Activated CD8-positive, alpha-beta memory T cell treated with anti-CD3 and anti-CD28 coated beads for 4 hours (primary cell): ENCODE data around the gene MATN4.

Experiments
- DNase-seq, 2 donors: peaks; one replicate each; pipeline ENCODE4 v3.0.0-alpha.2; 2020; ENCODE audit warnings: low read depth in 2 of 2

MATN4 gene

GRCh38 chr20:45290677-45291355, 17.3 kb downstream of the MATN4 start:
- DNase-seq = peak; percentile 32 to 41

DNA sequence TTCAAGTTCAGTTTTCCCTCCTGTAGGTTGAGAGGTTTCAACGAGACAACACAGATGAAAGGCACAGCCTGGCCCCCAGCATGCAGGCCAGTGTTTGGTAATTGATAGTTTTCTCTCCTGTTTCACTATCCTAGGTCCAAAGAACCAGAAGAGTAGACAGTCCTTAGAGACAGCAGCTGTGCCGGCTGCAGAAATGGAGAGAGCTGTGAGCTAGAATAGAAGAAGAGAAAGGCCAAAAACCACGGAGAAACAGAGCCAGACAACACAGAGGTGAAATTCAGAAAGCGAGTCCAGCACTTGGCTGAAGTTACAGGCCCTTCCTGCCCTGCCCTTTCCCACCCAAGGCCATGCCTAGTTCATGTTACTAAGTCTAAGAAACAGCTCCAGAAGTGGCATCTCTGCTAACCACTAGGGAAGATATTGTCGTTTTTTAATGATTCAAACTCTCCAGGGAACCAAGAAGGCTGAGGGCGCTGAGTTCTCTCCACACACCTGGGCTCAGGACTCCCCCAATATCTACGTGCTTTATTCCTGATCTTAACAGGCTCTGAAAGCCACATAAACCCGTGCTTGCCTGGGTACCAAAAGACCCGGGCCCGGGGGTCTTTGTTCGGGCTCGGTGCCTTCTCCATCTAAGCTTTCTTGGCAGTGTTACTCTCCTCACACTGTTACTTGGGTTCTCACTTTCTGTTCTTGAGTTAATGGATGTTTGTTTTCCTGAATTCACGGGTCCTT, 18.0 kb downstream of the MATN4 start:
- no peak for DNase-seq

DNA sequence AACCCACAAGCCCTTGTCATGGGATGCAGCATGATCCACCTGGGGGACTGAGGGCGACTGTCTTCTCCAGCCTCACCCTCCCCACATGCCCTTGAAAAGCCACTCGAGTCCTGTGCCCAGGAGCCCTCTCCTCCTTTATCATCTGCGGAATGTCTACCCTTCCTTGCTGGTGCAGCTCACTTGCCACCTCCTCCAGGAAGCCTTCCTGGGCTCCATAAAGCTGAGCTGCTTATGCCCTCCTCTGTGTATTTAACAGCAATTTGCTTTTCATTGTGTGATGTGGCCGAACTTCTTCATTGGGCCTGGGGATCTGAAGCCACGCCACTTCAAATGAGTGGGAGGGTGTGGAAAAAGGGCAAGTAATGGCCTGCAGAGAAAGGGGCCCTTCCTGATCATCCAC, 19.2 kb downstream of the MATN4 start:
- no peak for DNase-seq

- DNase-seq = no peak
Observed at GRCh38 chr20:45288376-45288775, 19.7 kb downstream of the MATN4 start.

GRCh38 chr20:45283551-45284057, 24.5 kb downstream of the MATN4 start:
- no peak for DNase-seq

- DNase-seq = no peak
Observed at GRCh38 chr20:45282700-45283550, 25.2 kb downstream of the MATN4 start.

GRCh38 chr20:45279992-45280391, 28.1 kb downstream of the MATN4 start:
- no peak for DNase-seq

GRCh38 chr20:45275338-45275737, 32.8 kb downstream of the MATN4 start:
- DNase-seq = no peak

- no peak for DNase-seq
Observed at GRCh38 chr20:45269754-45270270, 38.3 kb downstream of the MATN4 start.

- DNase-seq = no peak
Observed at GRCh38 chr20:45269056-45269455, 39.0 kb downstream of the MATN4 start.

DNA sequence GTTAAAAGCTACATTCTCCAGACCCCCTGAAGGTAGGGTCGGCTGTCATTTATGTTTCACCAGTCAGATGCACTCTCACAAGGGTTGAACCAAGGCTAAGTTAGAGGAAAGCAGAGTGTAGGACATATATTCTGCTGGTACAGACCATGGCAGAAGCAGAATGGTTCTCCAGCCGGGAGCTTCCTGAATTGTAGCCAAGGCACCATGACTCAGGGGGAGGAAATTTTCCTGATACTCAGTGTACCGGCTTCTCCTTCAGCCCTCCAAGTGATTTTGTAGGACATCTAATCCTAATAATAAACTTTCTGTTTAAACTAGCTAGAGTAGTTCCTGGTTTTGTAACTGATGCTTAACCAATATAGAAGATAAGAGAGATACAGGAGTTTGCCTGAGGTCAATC, 39.6 kb downstream of the MATN4 start:
- DNase-seq = no peak

DNA sequence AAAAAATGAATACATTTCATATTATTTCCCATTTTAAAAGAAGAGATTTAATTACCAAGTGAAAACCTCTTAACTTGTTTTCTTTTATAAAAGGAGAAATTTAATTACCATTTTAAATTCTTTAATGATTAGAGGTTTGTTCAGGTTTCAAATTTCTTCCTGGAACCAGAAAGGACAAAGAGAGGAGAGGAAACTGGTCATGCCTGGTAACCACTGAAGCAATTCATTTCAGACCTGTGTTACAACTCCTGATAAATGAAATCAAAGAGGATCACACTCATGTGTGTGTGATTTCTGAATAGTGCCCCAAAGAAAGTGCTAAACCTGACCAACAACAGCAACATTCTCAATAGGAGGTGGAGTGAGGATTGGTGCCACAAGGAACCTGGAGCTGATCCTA, 41.1 kb downstream of the MATN4 start:
- no peak for DNase-seq

DNA sequence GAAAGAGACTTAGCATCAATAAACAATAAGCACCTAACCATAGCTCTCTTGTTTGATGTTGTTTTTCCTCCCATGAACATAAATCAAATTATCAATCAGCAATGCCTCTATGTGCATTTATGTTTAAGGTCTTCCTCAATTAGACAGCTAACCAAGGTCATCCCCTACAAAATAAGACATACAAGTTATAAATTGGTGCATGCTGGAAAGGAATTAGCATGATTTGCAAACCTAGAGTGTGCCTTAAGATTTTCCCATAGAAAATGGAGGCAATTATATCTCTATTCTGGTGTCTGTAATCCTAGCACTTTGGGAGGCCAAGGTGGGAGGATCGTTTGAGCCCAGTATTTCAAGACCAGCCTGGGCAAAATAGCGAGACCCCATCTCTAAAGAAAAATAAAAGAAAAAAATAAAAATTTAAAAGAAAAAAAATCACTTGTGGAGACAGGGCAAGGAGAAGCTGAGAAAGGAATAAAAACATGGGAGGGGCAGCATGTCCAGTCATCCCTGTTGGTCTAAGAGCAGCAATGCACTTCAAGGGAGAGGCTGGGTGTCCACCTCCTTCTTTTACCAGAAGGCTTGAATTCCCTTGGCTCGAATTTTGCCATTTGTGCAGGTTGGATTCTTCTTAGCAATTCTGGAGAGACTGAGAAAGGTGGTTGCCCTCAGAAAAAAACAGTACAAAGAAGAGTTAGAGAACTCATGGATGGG, 44.4 kb downstream of the MATN4 start:
- DNase-seq = no peak

DNA sequence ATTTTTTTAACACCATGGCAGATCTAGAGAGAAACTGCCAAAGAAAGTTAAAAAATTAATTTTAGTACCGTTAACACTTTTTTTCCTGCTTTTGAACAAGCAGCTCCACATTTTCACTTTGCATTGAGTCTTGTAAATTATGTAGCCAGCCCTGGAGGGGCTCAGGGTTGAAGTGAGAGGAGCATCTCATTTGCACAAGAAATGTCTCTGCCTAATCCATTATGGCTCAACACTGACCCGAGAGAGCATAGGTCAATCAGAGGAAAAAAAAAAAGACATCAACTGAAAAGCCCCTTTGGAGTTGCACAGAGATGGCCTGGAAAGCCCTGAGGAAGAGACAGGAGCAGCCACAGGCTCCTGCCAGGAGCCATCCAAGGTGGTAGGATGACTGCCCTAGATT, 49.4 kb downstream of the MATN4 start:
- DNase-seq = no peak

DNA sequence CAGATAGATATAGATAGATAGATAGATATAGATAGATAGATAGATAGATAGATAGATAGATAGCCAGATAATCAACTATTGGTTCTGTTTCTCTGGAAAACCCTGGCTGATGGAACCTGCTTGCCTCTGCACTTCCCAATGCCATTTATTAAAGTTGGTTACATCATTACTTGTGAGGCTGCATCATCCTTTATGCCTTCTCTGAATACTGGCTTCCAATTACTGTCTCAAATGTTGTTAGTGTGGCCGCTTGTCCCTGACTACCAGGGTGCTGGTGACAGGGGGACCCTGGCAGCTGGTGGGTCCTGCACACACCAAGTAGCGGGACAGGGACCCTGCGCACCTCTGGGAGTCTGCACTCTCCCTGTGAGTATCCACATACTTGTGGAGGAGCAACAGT, 49.8 kb downstream of the MATN4 start:
- DNase-seq = no peak

- DNase-seq = no peak
Observed at GRCh38 chr20:45257711-45258110, 50.4 kb downstream of the MATN4 start.

GRCh38 chr20:45257161-45257560, 50.9 kb downstream of the MATN4 start:
- no peak for DNase-seq

- no peak for DNase-seq
Observed at GRCh38 chr20:45254383-45255262, 53.5 kb downstream of the MATN4 start, which contains the start of gene SLPI. Gene SLPI (minus strand): TSS chr20:45254564. CDS start chr20:45254543, 21 bp downstream.

DNA sequence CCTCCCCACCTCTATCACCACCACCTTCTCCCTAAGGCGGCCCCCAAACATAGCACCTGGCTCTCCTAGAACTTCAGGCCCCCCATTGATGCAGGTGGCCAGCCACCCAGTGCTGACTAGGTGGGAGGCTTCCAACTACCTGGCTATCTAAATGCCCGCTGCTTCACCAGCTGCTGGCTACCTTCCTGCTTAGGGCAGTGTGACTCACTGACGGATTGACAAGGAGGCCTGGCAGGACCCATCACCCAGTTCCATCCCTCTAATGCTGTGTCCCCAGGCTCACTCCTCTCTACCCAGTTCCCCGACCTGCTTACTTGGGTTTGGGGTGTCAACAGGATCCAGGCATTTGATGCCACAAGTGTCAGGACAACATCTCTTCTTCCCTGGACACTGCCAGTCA, 54.8 kb downstream of the MATN4 start:
- DNase-seq = no peak

GRCh38 chr20:45251884-45252560, 56.1 kb downstream of the MATN4 start:
- no peak for DNase-seq
